ENCODE measurements around the gene RPL35. TPM values are rescaled to one million over a fixed set of nuclear protein-coding genes. Genes with fewer than 3 reads are reported as not detected.

Gene RPL35
- total RNA-seq, 3 donors from 2014 or later, result 2,385 to 2,622 (median 2,487) TPM

DNA sequence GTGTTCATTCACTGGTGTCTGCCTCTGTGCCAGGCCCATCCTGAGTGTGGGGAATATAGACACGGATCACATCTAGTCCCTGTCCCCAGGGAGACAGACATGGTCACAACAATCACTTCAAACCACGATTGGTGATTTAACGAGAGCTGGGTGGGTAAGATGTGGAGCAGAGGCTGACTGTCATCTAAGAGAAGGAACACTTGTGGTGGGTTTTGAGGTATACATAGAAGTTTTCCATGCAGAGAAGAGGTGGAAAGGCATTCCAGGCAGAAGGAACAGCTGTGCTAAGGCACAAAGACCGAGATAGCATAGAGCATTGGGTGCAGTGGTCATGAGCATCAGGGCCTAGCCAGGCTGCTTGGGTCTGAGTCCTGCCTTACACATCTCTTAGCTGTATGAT, 31.2 kb downstream of the RPL35 start:
- Mint-ChIP-seq H3K36me3 (ENCODE audit: insufficient read depth) (no peaks in the 10 kb centered on the region), H3K4me1 (ENCODE audit: low read depth) (no peaks in the 10 kb centered on the region), H3K9me3 (peaks cover 4% of the 10 kb centered on the region), H3K4me3 (no peak overlapping the region), H3K27me3 (ENCODE audit: low read depth) (peaks cover 9% of the 10 kb centered on the region)
- DNase-seq (no peak), ATAC-seq (no peak)

DNA sequence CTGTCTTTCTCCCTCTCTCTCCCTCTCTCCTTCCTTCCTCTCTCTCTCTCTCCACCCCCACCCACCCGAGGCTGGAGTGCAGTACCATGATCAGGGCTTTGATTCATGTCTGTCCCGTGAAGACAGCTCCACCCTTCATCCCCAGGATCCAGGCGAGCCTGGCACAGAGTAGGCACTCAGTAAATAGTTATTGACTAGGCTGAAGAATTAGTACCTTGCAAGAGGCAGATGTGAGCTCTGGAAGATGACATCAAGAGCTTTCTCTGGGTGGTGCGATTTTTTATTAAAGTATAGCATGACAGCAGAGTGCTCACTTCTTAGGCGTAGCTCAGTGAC, 32.5 kb downstream of the RPL35 start:
- peaks cover 5% of the 10 kb centered on the region for H3K27me3 Mint-ChIP-seq (ENCODE audit: low read depth)

DNA sequence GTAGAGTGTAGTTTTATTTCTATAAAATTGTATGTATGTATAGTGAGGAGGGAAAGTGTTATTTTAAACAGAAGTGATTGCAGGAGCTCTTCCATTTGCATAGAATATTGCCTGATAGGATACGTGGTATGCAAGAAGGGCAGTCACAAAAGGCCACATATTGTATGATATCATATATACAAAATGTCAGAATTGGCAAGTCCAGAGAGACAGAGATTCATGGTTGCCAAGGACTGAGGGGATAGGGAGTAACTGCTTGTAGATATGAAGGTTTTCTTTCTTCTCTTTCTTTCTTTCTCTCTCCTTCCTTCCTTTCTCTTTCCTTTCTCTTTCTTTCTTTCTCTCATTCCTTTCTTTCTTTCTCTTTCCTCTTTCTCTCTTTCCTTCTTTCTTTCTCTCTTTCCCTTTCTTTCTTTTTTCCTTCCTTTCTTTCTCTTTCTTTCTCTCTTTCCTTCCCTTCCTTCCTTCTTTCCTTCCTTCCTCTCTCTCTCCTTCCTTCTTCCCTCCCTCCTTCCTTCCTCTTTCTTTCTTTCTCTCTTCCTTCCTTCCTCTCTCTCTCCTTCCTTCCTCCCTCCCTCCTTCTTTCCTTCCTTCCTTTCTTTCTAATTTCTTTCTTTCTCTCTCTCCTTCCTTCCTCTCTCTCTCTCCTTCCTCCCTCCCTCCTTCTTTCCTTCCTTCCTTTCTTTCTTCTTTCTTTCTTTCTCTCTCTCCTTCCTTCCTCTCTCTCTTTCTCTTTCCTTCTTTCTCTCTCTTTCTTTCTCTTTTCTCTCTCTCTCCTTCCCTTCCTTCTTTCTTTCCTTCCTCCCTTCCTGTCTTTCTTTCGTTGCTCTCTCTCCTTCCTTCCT, 33.0 kb downstream of the RPL35 start:
- Mint-ChIP-seq H3K4me3 (no peak overlapping the region), H3K27me3 (ENCODE audit: low read depth) (peaks cover 5% of the 10 kb centered on the region), H3K4me1 (ENCODE audit: low read depth) (no peaks in the 10 kb centered on the region), H3K36me3 (ENCODE audit: insufficient read depth) (no peaks in the 10 kb centered on the region), H3K9me3 (peaks cover 4% of the 10 kb centered on the region)
- no peak for DNase-seq
- ATAC-seq, result no peak

More for the DNA sequence above, 32.5 kb downstream of the RPL35 start:
- peaks cover 4% of the 10 kb centered on the region for H3K9me3 Mint-ChIP-seq
- no peaks in the 10 kb centered on the region for H3K36me3 Mint-ChIP-seq (ENCODE audit: insufficient read depth)
- ATAC-seq (no peak), DNase-seq (no peak)
- no peaks in the 10 kb centered on the region for H3K4me1 Mint-ChIP-seq (ENCODE audit: low read depth)
- no peak overlapping the region for H3K4me3 Mint-ChIP-seq

DNA sequence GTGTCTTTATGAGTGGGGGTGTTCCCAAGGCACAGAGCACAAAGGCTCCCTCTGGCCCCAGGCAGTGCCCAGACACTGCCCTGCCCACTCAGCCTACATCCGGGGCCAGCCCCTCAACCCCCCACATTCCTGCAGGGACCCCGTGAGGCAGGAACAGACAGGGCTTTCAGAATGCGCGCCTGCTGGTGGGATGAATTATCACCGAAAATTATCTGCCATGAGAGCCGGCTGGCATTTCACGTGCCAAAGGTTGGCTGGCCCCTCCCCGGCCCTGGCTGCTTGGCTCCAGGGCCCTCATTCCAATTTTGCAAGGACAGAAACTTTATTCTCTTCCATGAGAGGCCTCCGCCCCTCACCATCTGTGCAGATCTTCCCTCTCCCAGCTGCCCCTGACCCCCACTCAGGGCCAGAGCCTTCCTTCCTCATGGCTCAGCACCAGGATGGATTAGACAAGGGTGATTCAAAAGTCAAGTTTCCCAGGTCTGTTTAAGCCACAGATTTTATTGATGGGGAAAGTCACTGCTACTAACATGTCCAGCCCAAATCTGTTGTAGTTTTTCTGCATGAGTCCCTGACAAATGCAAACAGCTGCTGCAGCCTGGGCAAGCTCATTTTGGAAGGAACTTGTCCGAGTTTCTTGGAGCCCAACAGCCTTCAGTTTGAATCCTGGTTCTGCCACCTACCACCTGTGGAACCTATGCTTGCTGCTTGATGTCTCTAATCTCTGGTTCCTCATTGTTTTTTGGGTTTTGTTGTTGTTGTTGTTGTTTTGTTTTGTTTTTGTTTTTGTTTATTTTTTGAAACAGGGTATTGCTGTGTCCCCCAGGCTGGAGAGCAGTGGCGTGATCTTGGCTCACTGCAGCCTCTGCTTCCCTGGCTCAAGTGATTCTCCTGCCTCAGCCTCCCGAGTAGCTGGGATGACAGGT, 40.8 kb downstream of the RPL35 start:
- ATAC-seq (no peak), DNase-seq (no peak)
- Mint-ChIP-seq H3K36me3 (ENCODE audit: insufficient read depth) (no peaks in the 10 kb centered on the region), H3K27me3 (ENCODE audit: low read depth) (peaks cover 8% of the 10 kb centered on the region), H3K4me1 (ENCODE audit: low read depth) (peaks cover 3% of the 10 kb centered on the region), H3K4me3 (no peak overlapping the region), H3K9me3 (no peaks in the 10 kb centered on the region)

DNA sequence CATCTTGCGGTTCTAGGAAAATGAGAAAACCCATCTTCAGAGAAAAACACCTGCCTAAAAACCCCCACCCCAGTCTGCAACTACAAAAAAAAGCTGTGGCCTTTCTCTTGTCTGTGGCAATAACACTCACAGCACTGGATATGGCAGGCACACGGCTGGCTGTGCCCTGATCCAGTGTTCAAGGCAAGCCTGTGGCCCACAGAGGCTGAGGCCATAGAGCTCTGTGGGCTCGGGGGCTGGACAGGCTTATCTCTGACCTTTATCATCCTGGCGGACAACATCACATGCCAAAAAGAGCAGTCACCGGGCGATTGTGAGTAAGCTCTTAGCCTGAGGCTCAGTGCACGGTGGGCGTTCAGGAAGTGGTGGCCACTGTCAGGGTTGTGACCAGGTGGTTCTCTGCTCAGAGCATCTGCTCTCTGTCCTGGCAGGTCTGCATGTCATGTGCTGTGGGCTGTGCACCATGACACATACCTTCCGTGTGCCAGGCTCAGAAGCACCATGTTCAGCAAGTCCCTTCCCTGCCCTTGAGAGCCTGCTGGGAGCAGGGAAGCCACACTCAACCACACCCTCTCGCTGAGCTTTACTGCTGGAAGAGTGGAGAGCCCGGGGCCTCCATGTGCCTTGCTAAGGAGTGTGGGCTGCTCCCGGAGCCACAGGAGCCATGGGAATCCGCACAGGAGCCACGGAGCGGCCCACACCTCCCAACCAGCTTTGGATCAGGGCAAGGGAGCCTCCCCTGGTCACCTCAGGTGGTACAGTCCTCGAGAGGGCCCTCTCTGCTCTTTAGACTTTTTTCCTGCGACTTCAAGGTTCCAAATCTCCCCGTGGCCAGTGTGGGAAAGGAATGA, 43.1 kb downstream of the RPL35 start:
- Mint-ChIP-seq H3K9me3 (no peaks in the 10 kb centered on the region), H3K27me3 (ENCODE audit: low read depth) (peaks cover 12% of the 10 kb centered on the region), H3K36me3 (ENCODE audit: insufficient read depth) (no peaks in the 10 kb centered on the region), H3K4me1 (ENCODE audit: low read depth) (peaks cover 3% of the 10 kb centered on the region), H3K4me3 (no peak overlapping the region)
- DNase-seq, result no peak
- ATAC-seq, result no peak

DNA sequence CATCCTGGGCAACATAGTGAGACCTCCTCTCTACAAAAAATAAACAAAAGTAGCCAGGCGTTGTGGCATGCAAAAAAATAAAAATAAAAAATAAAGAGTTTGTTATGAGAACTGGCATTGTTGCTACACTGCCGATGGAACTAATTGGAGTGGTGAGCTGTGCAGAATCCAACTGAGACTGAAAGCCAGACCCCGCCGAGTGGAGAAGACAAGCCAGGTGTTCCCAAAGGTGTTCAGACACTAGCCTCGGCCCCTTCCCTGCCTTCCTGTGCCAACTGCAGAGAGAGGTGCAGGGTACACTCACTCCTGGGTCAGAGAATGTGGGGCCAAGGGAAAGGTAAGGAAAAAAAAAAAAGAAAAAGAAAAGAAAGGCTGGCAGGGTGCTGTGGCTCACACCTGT, 46.2 kb downstream of the RPL35 start:
- Mint-ChIP-seq H3K9me3 (no peaks in the 10 kb centered on the region), H3K27me3 (ENCODE audit: low read depth) (peaks cover 9% of the 10 kb centered on the region), H3K36me3 (ENCODE audit: insufficient read depth) (no peaks in the 10 kb centered on the region), H3K4me1 (ENCODE audit: low read depth) (peaks cover 3% of the 10 kb centered on the region), H3K4me3 (no peak overlapping the region)
- ATAC-seq (no peak), DNase-seq (no peak)

DNA sequence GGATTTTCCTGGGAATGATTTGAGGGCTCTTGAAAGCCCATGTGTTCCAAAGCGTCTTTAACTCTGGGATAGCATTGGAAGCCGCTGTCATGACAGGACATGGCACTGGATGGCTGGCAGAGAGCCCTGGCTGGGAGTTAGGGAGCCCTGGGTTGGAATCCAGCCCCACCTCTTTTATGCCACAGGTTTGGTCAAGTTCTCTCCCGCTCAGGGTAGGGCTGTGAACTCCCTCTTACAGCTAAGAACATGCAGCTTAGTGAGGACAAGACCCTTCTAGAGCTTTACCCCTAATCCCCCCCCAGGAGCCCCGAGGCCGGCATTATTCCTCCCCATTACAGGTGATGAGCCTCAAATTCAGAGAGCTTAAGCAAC, 47.6 kb downstream of the RPL35 start:
- DNase-seq (no peak), ATAC-seq (no peak)
- Mint-ChIP-seq H3K4me3 (no peak overlapping the region), H3K9me3 (no peaks in the 10 kb centered on the region), H3K36me3 (ENCODE audit: insufficient read depth) (no peaks in the 10 kb centered on the region), H3K4me1 (ENCODE audit: low read depth) (peaks cover 3% of the 10 kb centered on the region), H3K27me3 (ENCODE audit: low read depth) (peaks cover 6% of the 10 kb centered on the region)

DNA sequence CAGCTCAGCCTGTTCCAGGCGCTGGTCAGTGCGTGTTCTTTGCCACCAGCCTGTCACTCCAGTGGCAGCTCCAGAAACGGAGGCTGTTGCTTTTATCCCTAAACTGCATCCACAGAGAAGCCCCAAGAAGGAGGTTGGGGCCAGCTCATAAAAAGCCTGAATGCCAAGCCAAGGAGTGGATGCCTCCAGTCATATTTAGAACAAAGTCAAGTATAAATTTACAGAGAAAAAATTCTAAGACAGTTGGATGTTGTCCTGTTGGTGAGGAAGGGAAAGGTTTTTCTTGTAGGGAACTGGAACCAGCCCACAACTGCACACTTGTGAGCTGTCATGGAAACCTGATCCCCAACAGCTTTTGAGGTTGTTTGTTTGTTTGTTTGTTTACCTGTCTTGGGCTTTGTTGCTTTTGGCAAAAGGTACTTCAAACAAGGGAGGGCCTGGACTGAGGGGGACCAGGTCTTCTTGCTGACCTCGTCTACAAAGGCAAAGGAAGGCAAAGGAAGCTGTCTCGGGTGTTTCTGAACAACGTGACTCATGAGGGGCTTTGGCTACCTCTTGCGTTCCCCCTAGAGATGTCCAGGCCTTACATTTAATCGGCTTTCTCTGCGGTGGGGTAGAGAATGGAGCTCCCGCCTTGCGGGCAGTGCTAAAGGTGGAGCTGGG, 48.1 kb downstream of the RPL35 start:
- Mint-ChIP-seq H3K4me3 (no peak overlapping the region), H3K36me3 (ENCODE audit: insufficient read depth) (no peaks in the 10 kb centered on the region), H3K4me1 (ENCODE audit: low read depth) (peaks cover 3% of the 10 kb centered on the region), H3K9me3 (no peaks in the 10 kb centered on the region), H3K27me3 (ENCODE audit: low read depth) (peaks cover 6% of the 10 kb centered on the region)
- no peak for DNase-seq
- no peak for ATAC-seq

DNA sequence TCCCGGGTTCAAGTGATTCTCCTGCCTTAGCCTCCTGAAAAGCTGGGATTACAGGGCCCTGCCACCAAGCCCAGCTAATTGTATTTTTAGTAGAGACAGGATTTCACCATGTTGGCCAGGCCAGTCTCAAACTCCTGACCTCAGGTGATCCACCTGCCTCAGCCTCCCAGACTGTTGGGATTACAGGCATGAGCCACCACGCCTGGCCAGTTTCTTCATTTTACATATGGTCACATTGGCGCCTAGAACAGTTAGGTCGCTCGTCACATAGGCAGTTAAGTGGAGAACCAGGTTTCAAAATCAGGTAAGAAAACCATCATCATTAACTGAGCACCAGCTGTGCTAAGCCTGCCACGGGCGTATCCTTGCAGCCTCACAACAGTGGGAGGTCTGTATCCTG, 48.7 kb downstream of the RPL35 start:
- H3K4me1 Mint-ChIP-seq (ENCODE audit: low read depth), result no peaks in the 10 kb centered on the region
- H3K4me3 Mint-ChIP-seq, result no peak overlapping the region
- H3K9me3 Mint-ChIP-seq, result no peaks in the 10 kb centered on the region

DNA sequence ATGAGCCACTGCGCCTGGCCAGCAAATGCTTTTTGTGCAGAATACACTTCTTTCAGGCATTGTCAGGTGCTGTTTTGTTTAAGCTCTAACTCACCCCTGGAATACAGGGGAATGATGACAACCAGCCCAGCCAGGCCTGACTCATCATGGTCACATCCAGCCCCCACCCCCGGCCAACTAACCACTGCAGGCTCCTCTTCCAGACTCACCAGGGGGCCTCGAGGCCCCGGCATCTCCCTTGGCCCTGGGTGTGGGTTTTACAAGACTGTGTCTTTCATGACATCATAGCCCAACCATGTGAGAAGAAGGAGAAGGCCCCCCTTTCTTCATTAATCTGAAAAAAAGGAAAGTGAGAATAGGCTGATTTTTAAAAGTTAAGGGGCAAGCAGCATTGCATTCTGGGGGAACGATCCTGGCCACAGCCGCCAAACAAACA, 49.3 kb downstream of the RPL35 start:
- Mint-ChIP-seq H3K4me3 (no peak overlapping the region), H3K4me1 (ENCODE audit: low read depth) (no peaks in the 10 kb centered on the region), H3K27me3 (ENCODE audit: low read depth) (peaks cover 4% of the 10 kb centered on the region), H3K9me3 (no peaks in the 10 kb centered on the region), H3K36me3 (ENCODE audit: insufficient read depth) (no peaks in the 10 kb centered on the region)
- ATAC-seq (no peak), DNase-seq (no peak)

More for the DNA sequence above, 48.7 kb downstream of the RPL35 start:
- Mint-ChIP-seq H3K27me3 (ENCODE audit: low read depth) (peaks cover 5% of the 10 kb centered on the region), H3K36me3 (ENCODE audit: insufficient read depth) (no peaks in the 10 kb centered on the region)
- DNase-seq, result no peak
- ATAC-seq, result no peak

DNA sequence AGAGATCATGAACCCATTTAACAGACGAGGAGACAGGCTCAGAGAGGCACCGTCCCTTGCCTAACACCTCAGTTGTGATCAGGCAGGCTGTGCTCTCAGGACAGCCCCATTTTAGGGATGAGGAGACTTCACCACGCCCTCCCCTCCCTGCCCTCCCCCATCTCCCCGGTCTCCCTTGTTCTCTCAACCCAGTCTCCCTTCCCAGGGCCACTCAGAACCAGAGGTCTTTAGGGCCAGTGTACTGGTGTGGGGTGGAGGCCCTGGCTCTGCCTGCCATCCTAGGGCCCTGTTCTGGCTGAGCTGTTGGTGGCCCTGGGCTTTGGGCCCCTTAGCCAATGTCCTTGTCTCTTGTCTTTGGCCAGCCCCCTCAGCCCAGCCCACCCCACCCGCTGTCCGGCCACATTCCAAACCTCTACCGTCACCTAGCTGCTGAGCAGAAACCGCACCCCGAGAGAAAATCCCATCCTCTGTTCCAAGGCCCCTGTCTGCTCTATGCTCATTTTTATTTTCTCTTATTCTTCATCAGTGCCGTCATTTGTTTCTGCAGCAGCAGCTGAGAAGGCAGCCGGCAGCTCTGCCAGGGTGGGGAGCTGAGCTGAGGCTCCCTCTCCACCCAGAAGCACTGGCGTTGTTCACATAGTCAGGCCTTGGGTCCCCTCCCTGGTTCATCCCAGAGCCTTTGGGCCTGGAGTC, 50.9 kb downstream of the RPL35 start:
- no peak for ATAC-seq

DNA sequence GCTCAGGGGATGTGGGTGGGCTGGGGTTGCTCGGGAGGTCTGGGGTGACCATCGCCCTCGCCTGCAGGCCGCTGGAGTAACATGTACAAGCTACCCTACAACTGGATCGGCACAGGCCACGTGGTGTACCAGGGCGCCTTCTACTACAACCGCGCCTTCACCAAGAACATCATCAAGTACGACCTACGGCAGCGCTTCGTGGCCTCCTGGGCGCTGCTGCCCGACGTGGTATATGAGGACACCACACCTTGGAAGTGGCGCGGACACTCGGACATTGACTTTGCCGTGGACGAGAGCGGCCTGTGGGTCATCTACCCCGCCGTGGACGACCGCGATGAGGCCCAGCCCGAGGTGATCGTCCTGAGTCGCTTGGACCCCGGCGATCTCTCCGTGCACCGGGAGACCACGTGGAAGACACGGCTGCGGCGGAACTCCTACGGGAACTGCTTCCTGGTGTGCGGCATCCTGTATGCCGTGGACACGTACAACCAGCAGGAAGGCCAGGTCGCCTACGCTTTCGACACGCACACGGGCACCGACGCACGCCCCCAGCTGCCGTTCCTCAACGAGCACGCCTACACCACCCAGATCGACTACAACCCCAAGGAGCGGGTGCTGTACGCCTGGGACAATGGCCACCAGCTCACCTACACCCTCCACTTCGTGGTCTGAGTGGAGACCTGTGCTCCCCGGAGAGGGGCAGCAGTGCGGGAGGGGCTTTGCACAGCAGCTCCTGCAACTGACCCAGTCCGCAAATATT, 51.8 kb downstream of the RPL35 start:
- no peak for DNase-seq
- H3K27me3 Mint-ChIP-seq (ENCODE audit: low read depth), result peaks cover 4% of the 10 kb centered on the region
- no peak for ATAC-seq
- no peak overlapping the region for H3K4me3 Mint-ChIP-seq
- no peaks in the 10 kb centered on the region for H3K4me1 Mint-ChIP-seq (ENCODE audit: low read depth)
- H3K36me3 Mint-ChIP-seq (ENCODE audit: insufficient read depth), result no peaks in the 10 kb centered on the region
- H3K9me3 Mint-ChIP-seq, result no peaks in the 10 kb centered on the region

More for the DNA sequence above, 50.9 kb downstream of the RPL35 start:
- no peak for DNase-seq
- Mint-ChIP-seq H3K36me3 (ENCODE audit: insufficient read depth) (no peaks in the 10 kb centered on the region), H3K9me3 (no peaks in the 10 kb centered on the region), H3K4me3 (no peak overlapping the region), H3K4me1 (ENCODE audit: low read depth) (no peaks in the 10 kb centered on the region), H3K27me3 (ENCODE audit: low read depth) (peaks cover 4% of the 10 kb centered on the region)

DNA sequence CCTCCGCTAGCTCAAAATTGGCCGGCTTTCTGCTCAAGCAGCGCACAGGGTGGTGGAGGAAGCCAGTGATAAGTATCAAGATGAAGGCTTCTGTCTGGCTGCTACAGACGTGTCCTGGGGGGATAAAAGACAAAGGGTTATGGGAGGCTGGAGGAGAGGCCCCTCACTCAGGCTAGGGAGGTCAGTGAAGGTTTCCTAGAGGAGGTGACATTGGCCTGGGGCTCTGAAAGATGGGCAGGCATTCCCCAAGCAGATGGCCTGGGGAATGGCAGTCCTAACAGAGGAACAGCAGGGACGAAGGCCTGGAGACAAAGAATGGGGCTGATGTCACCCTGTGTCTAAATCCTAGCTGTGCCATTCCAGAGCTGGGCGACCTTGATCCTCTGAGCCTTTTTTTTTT, 52.5 kb downstream of the RPL35 start:
- peaks cover 4% of the 10 kb centered on the region for H3K27me3 Mint-ChIP-seq (ENCODE audit: low read depth)
- ATAC-seq, result no peak
- no peak overlapping the region for H3K4me3 Mint-ChIP-seq
- H3K36me3 Mint-ChIP-seq (ENCODE audit: insufficient read depth), result no peaks in the 10 kb centered on the region
- H3K4me1 Mint-ChIP-seq (ENCODE audit: low read depth), result no peaks in the 10 kb centered on the region
- no peaks in the 10 kb centered on the region for H3K9me3 Mint-ChIP-seq
- DNase-seq, result no peak
